ENCODE data around the gene NAGPA.

Gene NAGPA

DNA sequence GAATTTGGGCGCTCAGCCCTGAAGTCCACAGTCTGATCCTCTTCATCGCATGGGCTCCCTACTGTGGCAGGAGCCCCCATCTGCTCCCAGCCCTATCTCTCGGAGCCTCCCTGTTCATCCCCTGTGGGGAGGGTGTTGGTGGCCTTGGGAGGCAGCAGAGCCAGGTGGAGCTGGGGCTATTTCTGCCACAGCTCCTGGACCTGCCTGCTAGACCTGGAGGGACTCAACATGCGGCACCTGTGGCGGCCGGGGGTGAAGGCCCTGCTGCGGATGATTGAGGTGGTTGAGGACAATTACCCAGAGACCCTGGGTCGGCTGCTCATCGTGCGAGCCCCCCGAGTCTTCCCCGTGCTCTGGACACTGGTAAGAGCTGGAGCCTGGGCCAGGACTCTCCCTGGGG lies 30.5 kb downstream of the NAGPA start:
- no peak for DNase-seq (ENCODE audit: low read depth in 2 of 2)

DNA sequence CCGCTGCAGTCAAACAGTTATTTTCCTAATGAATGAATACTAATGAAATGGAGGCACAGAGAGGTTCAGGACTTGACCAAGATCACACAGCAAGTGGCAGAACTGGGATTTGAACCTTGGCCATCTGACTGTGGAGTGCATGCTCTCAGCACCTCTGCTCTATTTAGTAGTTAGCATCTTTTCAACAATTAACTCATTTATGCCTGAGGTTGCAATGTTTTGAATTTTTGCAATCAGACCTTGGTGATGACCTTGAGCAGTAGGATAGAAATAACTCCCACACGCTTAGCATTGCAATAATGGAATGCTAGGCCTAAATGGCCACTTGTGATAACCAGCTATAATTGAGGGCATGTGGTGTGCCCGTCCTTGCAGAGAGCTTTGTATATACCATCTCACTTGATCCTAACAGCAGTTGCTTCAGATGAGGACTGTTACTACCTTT lies 31.0 kb downstream of the NAGPA start:
- no peak for DNase-seq (ENCODE audit: low read depth in 2 of 2)

DNA sequence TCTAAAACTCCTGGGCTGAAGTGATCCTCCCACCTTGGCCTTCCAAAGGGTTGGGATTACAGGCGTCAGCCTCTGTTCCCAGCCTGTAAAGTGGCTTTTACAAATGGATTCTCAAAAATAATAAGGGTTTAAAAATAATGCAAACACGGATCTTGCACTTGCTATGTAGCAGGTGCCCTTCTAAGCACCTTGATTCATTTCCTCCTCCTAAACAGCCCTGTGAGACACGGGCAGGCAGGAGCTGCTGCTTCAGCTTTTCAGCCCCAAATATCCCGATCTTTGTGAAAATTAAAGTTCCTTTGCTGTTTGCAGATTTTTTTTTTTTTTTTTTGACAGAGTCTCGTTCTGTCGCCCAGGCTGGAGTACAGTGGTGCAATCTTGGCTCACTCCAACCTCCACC lies 31.7 kb downstream of the NAGPA start:
- DNase-seq (ENCODE audit: low read depth in 2 of 2): no peak

DNA sequence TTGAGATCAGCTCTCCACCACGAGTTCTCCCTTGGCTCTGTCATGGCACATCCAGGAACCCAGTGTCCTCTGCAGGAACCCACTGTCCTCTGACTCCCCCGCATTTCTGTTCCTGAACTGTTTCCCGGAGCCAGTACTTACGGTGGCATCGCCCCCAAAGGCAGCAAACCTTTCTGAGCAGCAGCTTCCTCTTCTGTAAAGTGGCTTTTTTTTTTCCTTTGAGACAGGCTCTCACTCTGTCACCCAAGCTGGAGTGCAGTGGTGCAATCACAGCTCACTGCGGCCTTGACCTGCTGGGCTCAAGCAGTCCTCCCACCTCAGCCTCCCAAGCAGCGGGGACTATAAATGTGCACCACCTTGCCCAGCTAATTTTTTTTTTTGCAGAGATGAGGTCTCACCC lies 32.2 kb downstream of the NAGPA start:
- no peak for DNase-seq (ENCODE audit: low read depth in 2 of 2)

DNA sequence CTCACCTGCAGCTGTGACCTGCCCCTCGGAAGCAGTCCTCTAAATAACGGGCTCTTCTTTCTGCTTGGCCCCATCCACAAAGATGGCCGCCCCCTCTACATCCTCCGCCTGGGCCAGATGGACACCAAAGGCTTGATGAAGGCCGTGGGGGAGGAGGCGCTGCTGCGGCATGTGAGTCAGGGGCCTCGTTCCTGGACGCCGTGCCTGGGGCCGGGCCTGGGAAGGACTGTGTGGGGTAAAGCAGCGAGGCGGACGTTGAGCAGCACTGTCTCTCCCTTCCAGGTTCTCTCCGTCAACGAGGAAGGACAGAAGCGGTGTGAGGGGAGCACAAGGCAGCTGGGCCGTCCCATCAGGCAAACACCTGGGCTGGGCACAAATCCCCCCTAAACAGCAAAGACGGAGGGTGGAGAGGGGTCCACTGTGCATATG lies 33.1 kb downstream of the NAGPA start:
- no peak for DNase-seq (ENCODE audit: low read depth in 2 of 2)

DNA sequence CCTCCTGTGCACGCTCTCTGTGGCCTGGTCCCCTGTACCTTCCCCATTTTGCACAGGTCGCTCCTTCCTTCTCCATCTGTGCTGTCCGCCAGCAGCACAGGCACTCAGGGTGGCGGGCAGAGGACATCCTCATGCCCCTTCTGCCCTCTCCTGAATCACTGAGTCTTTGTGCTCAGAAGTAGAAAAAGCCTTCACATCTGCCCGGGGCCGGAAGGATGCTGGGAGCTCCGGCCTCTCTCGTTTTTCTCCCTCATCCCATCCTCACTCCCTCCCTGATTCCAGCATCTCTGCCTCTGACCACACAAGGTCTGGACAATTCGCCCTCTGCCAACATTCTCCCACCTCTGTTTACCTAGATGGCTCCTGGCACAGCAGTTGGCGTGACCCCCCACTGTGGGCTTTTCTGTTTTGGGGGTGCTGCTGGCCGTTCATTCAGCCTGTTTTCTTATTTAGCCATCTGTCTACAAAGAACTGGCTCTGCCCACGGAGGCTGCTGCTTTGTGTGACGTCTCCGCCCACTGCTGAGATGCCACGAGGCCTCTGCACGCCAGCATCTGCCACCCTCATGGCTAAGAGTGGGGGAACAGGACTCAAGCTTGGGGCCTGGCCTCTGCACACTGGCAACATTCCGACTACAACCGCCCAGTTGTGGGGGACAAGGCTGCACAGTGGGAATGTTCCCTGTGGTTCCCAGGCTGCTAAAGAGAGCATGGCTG lies 38.9 kb downstream of the NAGPA start:
- no peak for DNase-seq (ENCODE audit: low read depth in 2 of 2)

DNA sequence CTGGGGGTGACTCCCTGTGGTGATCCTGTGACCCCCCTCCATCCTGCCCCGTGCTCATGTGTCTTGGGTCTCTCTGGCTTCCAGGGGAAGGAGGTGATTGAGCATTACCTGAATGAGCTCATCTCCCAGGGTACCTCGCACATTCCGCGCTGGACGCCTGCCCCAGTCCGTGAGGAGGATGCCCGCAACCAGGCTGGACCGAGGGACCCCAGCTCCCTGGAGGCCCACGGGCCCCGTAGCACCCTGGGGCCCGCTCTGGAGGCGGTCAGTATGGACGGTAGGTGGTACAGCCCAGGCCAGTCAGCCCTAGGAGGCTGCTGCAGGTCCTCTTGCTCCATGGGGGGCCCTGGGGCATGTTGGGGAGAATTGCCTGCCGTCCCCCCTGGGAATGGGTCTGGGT lies 42.0 kb downstream of the NAGPA start:
- DNase-seq (ENCODE audit: low read depth in 2 of 2): no peak

DNA sequence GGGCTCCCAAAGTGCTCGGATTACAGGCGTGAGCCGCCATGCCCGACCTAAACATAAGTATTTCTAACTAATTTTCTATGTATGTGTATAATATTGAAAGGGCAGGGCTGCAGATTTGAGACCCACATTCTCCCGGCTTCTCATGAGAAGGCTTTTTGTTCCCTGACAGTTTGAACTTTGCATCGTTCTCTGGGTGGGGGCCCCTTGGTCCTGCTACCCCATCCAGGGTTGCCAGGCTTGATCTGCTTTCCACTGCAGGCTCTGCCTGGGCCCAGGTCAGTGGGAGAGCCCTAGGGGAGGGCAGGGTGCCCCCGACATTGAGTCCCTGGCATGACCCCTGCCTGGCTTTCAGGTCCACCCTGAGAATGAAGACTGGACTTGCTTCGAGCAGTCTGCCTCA lies 43.3 kb downstream of the NAGPA start:
- DNase-seq (ENCODE audit: low read depth in 2 of 2): no peak

DNA sequence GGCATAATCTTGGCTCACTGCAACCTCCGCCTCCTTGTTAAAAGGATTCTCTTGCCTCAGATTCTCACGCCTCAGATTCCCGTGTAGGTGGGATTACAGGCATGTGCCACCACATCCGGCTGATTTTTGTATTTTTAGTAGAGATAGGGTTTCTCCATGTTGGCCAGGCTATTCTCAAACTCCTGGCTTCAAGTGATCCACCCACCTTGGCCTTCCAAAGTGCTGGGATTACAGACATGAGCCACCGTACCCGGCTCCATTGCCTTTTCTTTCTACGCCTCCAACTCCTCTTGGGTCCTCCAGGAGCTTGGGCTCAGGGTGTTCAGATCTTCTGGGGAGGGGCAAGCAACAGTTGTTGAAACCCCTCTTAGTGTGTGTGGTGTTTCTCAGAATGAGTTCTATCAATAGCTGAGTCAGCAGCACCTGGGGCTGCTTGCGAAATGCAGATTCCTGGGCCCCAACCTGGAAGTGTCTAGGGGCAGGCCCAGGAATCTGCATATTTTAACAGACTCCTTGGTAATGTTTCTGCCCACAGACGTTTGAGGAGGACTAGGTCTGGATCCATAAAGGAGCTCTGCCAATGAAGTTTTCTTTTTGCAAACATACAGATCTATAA lies 44.2 kb downstream of the NAGPA start:
- no peak for DNase-seq (ENCODE audit: low read depth in 2 of 2)

DNA sequence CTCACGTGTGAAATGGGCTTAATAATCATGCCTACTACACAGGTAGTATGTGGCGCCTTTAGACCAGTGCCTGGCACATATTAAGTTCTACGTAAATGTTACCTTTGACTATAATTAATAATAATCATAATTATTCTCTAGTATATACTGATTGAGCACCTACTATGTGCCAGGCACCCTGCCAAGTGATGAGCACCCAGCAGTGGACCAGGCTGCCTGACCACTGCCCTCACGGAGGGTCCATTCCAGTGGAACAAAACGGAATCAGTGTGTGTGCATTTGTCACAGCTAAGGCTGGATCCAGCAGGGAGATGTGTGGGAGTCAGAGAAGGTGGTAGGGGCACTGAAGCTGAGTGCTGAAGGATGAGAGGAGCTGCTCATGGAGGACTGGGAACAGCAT lies 45.1 kb downstream of the NAGPA start:
- no peak for DNase-seq (ENCODE audit: low read depth in 2 of 2)

DNA sequence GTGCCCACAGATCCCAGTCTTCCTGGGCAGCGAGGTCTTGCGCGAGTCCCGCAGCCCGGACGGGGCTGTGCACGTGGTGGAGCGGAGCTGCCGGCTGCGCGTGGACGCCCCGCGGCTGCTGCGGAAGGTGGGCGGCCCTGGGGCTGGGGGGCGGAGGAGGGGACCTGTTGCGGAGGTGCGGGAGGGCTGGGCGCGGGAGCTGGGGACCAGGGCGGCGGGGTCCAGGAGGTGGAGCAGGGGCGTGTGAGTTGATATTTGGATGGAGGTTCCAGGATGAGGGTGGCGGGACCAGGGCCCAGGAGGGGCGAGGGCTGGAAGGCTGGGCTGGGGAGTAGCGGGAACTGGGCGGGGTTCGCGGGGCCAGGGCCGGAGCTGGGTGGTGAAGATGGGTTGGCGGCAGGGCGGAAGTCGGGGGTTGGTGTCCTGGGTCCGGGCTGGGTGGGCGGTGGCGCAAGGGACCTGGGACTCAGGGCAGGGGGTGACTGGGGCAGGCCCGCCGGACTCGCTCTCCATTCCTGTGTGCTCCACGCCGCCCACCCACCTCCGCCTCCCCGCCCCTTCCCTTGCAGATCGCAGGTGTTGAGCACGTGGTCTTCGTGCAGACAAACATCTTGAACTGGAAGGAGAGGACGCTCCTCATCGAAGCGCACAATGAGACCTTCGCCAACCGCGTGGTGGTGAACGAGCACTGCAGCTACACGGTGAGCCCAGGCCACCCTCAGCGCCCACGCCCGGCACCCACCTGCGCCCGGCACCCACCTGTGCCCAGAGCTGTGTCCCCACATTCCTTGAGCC lies 46.0 kb downstream of the NAGPA start:
- no peak for DNase-seq (ENCODE audit: low read depth in 2 of 2)

DNA sequence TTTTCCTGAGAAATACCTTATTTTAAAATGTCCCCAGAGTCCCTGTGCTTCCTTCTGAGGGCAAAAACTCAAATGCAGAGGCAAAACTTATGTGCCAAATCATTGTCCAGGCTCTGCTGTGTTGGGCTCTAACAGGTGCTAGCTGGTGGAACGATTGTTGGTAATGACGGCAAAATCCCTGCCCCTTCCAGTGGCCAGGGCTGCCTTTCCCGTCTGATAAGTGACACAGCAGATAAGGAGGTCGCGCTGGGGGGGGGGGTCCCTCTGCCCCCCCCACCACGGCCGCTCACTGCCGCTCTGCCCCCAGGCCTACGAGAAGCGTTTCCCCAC lies 46.5 kb downstream of the NAGPA start:
- no peak for DNase-seq (ENCODE audit: low read depth in 2 of 2)

DNA sequence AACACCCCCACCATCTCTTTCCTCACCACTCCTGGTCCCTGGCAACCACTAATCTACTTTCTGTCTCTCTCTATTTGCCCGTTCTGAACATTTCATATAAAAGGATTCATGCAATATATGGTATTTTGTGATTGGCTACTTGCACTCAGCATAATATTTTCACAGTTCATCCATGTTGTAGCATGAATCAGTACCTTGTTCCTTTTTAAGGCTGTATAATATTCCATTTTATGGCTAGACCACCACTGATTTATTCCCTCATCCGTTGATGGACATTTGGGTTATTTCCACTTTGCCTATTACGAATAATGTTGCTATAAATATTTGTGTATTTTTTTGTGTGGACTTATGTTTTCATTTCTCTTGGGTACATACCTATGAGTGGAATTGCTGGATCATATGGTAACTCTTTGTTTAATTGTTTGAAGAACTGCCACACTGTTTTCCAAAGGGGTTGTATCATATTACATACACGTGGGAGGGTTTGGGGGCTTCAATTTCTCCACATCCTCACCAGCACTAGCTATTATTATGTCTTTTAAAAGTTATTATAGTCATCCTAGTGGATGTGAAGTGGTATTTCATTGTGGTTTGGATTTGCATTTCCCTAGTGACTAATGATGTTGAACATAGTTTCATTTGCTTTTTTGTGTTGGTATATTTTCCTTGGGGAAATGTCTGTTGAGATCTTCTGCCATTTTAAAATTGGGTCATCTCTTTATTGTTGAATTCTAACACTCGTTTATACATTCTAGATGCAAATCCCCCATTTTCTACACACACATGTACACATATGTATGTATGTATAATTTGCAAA lies 49.4 kb downstream of the NAGPA start:
- no peak for DNase-seq (ENCODE audit: low read depth in 2 of 2)

DNA sequence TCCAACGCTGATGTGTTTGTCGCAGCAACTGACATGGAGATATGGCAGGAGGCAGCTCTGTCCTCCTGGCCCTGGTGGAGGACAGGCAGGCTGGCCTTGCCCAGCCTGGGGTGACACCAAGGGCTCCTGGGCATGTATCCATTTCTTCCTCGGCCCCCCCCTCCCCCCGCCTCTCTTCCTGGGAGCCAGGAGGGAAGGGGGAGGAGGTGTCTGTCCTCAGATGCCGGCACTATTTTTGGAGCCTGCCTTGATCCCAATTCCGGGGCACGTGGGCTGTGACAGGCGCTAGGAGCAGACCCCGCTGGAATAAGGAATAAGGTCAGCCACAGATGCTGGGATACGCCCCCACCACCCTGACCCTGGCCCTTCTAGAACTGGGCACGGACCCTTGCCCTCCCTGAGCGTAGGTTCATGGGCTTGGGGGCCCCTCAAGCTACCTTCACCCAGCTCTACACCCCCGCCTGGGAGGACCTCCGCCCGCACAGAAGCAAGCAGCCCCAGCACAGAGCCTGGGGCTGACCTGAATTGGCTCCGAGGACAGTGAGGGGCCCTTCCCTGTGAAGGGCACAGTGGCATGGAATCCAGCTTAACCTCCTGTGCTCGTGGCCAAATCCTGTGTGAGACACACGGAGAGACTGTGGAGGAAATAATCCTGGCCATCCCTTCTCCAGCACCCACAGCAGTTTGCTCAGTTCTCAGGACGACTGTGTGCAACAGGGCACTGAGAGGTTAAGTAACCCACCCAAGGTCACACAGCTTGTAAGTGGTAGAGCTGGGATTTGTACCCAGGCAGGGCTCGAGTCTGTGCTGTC lies 51.5 kb downstream of the NAGPA start:
- DNase-seq (ENCODE audit: low read depth in 2 of 2): no peak

DNA sequence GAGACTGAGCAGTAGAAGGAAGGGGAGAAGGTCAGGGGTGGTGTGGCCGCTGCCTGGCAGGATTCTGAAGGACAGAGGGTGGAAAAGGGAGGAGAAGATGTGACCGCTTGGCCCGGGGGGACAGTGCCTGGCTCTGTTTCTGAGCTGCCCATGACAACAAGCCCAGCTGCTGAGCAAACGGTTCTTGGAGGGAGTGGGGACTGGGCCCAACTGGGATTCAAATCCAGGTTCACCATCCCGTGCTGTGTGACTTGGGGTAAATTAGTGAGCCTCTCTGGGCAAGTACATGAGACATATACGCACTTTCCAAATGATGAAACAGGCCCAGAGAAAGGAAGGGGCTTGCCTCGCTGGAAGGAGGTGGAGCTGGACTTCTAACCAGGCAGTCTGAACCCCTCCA lies 52.3 kb downstream of the NAGPA start:
- no peak for DNase-seq (ENCODE audit: low read depth in 2 of 2)

DNA sequence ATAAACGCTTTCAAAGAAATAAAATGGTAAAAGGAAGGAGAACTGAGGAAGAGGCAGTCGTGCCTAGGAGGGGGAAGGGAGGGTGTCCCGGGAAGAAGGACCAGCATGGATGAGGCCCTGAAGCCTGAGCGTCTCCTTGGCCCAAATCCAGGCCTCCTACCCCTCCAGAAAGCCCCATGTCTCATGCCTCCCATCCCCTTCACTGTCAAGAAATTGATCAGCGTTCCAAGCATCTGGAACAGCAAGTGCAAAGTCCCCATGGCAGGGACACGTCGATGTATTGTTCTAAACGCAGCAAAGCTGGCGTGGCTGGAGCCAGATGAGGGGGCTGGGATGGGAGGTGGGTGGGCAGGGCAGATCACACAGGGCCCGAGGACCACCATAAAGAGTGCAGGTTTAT lies 53.0 kb downstream of the NAGPA start:
- no peak for DNase-seq (ENCODE audit: low read depth in 2 of 2)

DNA sequence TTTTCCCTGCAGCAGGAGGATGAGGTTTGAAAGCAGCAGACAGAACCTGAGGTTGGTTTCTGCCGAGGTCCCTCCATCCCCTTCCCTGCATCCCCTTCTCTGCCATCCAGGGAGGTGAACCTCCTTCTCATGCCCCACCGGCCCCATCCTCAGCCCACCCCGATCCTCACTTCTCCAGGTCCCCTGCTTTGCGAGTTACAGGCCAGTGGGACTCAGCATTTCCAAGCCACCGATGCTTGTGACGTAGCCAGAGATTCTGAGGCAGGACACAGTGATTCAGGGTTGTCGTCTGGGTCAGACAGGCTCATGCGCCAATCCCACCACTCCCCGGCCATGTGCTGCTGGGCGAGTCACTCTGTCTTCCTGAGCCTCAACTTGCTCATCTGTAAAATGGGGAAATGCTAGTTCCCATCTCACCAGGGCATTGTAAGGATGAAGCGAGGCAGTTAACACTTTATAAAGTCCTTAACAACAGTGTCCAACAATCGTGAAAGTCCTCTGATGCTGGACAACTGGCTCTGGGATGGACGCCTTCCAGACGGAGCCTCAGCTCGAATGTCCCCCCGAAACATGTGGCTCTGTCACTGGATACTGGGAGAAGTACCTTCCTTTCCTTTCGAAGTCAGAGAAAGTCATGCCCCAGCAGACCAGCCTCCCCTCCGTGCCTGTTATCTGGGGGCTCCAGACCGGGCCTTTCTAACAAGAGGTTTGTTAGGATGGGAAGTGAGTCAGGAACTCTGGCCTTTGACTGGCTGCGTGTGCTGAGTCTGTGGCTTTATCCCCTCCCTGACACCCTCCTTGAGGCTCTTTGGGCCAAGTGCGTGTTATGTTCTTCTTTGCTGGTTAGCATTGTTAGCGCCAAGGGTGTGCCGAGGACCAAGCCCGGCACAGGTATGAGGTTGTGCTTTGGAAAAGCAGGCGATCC lies 53.7 kb downstream of the NAGPA start:
- no peak for DNase-seq (ENCODE audit: low read depth in 2 of 2)

DNA sequence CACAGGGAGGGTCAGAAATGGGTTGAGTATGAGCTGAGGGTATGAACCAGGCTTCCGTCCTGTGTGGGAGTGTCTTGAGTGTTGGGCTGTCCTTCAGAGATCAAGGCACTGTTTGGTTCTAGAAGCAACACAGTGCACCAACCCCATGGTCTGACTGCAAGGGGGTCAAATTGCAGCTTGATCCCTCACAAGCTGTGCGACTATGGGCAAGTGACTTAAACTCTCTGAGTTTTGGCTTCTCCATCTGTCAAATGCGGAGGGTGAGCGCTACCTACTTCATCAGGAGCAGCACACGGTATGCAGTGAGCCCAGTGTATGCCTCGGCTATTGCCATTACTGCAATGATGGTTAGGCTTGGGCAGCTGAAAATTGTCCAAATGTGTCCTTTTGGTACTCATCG lies 54.6 kb downstream of the NAGPA start:
- no peak for DNase-seq (ENCODE audit: low read depth in 2 of 2)

DNA sequence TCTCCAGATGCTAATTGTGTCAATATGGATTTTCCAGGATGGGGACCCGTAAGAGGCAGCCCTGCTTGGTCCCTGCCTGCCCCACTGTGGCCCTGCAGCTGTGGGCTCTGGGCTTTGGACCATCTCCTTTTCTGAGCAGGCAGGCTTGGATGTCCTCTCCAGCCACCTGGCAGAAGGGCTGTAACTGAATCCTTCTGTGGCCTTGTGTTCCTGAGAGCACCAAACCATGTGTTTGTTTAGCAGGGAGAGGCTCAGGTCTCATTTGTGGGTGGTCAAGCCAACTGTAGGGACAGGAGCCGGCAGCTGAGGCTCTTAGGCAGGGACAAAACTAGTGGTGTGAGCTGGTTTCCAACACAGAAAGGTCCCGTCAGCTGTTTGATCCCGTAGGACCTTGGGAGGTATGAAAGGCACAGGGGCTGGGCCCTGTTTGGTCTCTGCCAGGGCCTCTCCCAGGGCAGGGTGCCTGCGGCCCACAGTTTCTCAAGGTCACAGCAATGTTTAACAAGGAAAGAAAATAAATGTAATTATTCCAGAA lies 57.1 kb downstream of the NAGPA start:
- DNase-seq (ENCODE audit: low read depth in 2 of 2): no peak

DNA sequence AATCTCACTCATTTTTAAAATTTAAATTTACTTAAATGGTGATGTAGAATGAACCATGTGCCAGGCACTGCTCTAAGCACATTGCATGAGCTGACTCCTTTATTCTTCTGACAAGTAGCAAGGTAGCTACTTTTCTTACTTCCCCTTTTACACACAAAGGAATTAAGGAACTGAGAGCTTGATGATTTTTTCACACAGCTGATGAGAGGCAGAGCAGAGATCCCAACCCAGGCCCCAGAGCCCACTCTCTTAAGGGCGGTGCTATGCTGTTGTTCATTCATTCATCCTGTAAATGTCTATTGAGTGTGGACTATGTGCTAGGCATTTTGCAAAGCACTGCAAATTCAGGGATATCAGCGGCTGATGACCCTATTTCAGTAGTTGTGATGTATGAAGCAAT lies 57.7 kb downstream of the NAGPA start:
- DNase-seq (ENCODE audit: low read depth in 2 of 2): no peak

Data from stimulated activated CD4-positive, alpha-beta T cell treated with anti-CD3 and anti-CD28 coated beads, Interleukin-4, amount 100 ng/mL, for 48 hours (primary cell).